Subcutaneous adipose tissue (tissue), 4 donors: Measurements from ENCODE around the gene CYB5D1. TPM values are rescaled to one million over a fixed set of nuclear protein-coding genes. Genes with fewer than 3 reads are reported as not detected.

Experiments
- CTCF ChIP-seq: fragments of 450-650 bp; IDR thresholded peaks from one replicate; pipeline ENCODE4 v1.5.1; 2016; ENCODE audit warnings: low read depth, mild to moderate bottlenecking, control low read depth, antibody characterized with exemption, moderate library complexity
- total RNA-seq, 4 donors: library from RNA; depleted of rRNA; stranded (reverse); fragments of >200 nt; gene quantifications; one replicate each; pipeline ENCODE4 v1.1.0, GENCODE V29; 2016

The CYB5D1 gene
- total RNA-seq, 4 donors from 2014 or later, result 4.1 to 7.7 (median 6.3) TPM

- no peak for TF ChIP-seq CTCF
These were observed 38.8 kb upstream of the CYB5D1 start for GRCh38 chr17:7818746-7819645.

GRCh38 chr17:7820231-7820630, 37.6 kb upstream of the CYB5D1 start:
- TF ChIP-seq CTCF, result no peak

- no peak for TF ChIP-seq CTCF
These were observed 35.7 kb upstream of the CYB5D1 start for GRCh38 chr17:7822126-7822525.

- no peak for TF ChIP-seq CTCF
These were observed 34.2 kb upstream of the CYB5D1 start for GRCh38 chr17:7823581-7824001.

- no peak for TF ChIP-seq CTCF
These were observed 33.5 kb upstream of the CYB5D1 start for GRCh38 chr17:7824021-7824924.

- no peak for TF ChIP-seq CTCF
These were observed 32.4 kb upstream of the CYB5D1 start for GRCh38 chr17:7825206-7825990.
